Stimulated activated CD8-positive, alpha-beta memory T cell treated with anti-CD3 and anti-CD28 coated beads, Interleukin-7, amount 100 ng/mL, for 48 hours (primary cell): ENCODE data around the gene HEY2.
"Not testable (repeated sequence)": the region's sequence is repeated elsewhere in the genome, so short reads cannot be mapped to it uniquely, and the experiment has no call there.

Experiments
- DNase-seq, 2 donors: peaks; one replicate each; pipeline ENCODE4 v3.0.0-alpha.2; 2020; ENCODE audit warnings: low read depth in 1 of 2; ENCODE audit errors: extremely low read depth in 1 of 2

The HEY2 gene

DNA sequence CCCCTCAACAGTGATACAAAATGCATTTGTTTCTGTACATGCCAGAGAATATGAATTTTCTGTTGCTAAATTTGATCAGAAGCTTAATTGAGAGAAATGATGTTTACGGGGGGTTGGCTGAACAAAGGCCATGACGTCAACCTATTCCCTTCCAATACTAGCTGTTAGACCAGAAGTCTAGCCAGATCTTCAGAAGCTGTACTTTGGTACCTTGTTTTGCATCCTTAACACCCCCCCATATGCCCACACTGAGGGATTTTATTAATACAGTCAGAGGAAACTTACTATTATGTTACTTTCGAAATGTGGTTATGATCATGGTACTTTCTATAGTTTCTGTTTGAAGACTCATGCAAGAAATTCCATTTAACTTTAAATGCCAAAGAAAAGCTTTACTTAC is 44.4 kb downstream of the HEY2 start:
- DNase-seq: no peak

DNA sequence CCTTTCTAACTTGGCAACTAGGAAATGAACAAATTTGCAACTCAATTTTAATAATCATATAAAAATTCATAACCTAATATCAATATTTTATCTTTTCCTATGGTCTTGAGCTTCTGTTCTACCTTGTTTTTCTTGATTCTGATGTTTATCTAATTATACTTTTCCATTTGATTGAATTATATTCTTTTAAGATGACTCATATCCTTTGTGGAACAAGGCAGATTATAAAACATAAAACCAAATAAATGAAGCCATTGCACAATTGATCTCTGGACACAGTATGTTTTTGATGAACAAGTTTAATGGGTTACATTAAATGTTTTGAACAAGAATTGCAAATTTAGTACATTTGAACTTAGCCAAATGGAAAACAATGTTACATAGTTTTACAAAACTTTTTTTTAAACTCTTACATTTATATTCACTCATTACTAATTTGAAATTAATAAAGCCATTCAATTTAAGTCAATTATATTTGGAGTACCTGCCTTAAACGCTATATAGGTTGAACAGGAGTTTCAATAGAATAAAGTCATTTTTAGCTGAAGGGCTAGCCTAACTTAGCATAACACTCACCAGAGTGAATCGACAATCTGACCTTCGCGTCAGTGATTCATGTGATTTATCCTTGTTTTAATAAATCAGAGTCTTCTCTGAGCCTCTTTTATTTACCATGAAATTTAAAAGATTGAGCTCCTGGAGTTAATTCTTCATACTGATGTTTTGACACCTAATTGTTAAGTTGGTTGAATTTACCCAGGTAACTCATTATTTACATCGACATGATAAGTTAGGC is 45.1 kb downstream of the HEY2 start:
- DNase-seq: no peak

DNA sequence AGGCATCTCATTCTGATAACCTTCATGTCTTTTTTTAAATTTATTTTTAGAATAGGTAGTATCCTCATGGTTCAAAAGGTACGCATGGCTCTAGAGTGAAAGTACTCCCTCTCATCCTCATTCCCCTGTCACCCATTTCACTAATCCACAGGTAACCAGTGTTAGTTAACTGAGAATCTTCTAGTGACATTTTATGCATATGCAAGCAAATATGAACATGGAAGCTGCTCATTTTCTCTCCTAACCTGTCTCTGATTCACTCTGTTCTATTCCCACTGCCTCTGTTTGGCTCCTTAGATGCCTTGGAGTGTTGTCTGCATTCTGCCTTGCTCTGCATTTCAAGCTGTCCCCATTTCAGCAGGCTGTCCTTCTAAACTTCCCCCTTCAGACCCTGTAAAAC is 45.9 kb downstream of the HEY2 start:
- DNase-seq: no peak

DNA sequence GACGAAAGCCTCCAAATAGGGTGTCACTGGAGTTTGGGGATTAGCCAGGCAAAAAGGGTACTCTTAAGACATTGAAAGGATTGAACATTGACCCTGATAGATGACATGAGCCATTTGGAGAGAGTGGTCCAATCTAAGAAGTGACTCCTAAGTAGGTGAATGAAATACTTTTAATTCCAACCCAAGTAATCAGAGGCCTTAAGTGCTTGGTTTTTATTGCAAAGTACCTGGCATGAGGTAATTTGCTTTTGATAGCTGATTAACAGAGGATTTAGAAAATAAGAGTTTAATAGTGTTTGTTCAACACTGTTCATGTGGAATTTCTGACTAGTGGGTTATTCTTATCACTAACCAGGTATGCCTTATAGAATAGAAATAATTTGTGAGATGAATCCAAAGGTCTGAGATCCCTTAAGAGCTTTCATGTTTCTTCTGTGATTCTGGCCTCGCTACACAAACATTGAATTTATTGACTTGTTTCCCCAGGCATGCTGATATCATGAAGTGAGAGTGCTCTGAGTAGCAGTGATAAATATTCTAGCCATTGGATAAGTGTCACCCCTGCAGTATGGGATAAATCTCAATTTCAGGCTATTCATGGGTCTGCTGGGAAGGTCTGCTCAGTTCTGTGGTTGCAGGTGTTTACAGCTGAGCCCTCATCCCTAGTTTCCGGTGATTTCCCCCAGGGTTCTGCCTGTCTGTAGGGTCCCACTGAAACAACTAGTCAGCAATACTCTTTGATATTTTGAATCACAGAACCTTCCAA is 47.9 kb downstream of the HEY2 start:
- DNase-seq: no peak

DNA sequence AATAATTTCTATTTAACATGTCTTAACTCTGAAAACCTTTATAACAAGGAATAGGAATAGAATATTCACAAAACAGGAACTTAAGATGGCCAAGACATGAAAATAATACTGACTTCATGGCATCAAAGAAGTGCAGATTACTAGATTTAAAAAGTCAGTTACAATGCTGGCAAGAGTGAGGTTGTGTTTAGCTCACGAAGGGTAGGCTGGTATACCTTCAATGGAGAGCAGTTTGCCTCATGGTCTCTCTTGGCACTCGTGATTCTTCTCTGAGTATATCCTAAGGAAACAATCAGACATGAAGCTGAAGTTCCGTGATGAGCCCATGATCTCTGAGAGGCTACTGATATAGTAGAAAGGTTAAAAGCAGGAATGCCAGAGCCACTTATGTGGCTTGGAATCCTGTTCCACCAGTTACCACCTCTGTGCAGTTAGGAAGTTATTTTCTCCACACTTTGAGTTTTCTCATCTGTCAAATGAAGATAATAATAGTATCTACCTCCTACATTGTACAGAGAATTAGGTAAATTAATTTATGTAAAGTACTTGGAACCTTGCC is 48.5 kb downstream of the HEY2 start:
- DNase-seq: no peak

DNA sequence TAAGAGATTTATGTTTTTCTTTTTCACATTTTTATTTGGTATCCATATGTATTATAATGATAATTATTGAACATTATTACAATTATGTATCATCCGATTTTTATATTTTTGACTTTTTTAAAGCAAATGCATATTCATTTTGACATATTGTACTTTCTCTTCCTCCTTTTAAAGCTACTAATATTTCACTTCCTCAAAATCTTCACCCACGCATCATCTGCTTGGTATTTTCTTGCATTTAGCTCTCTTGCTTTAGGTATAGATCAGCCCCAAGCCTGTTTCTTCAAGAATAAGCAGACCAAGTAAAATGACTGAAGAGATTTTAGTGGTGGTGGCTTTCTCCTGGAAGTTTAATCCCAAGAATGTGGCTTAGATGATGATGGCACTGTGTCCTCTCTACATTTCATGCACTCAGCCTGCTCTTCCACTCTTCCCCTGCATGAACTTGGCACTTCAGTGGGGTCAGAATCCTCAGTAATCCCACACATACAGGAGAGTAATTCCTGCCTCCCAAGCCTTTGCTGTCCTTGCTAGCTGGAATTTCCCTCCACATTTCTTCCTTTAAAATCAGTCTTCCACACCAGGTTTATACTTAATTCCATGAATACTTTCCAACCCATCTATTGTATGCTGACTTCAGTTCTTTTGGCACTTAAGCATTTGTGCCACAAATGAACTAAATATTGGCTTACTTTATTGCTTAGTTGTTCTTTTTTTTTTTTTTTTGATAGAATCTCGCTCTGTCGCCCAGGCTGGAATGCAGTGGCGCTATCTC is 49.5 kb downstream of the HEY2 start:
- DNase-seq: no peak

DNA sequence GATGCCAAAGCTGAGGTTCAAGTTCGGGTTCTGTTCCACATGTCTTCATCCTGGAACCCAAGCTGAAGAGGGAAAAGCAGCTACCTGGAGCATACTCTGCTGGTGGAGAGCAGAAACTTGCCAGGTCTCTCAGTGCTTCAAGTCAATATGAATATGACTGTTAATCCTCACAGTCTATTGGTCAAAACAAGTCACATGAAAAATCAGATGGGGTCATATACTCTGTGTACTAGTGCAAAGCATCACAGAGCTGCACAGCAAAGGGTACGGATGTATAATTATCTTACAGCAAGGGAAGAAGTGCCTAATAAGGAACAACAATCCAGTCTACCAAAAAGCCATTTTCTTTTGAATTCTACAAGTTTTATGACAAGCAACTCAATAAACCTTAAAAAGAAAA is 53.0 kb downstream of the HEY2 start:
- no peak for DNase-seq

DNA sequence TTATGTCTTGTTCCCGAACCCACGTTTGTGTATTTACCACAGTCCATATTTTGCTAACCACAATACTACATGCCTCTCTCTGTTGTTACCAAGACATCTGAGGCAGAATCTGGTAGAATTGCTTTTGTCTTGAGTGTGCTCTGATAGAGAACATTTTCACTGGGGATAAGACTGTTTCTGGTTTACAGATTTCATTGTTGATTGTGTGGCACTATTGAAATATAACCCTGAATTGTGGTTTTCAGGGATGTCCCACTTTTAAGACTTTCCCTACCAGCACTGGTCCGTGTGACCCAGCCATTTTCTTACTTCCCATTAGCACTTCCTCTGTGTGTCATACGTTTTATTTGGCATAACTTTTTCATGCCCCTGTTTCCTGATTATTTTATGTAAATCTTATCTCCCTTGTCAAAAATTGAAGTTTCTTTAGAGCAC is 53.5 kb downstream of the HEY2 start:
- no peak for DNase-seq

DNA sequence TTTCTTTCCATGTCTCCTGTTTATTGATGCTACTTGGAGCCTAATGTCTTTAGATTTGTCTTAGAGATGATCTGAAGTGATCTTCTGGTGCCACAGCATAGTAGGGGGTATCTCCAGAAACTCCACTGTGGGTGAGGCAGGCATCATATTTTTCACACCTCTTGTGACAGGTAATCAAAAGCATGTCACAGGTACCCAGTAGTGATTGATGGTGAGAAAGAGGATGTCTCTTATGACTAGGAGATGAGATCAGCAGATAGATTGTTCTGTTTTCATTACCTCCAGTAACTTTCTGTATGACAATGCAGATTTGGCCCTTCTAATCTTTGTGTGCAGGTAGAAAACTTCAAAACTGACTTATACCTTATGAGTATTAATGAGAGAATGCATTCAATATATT is 54.8 kb downstream of the HEY2 start:
- DNase-seq: no peak

DNA sequence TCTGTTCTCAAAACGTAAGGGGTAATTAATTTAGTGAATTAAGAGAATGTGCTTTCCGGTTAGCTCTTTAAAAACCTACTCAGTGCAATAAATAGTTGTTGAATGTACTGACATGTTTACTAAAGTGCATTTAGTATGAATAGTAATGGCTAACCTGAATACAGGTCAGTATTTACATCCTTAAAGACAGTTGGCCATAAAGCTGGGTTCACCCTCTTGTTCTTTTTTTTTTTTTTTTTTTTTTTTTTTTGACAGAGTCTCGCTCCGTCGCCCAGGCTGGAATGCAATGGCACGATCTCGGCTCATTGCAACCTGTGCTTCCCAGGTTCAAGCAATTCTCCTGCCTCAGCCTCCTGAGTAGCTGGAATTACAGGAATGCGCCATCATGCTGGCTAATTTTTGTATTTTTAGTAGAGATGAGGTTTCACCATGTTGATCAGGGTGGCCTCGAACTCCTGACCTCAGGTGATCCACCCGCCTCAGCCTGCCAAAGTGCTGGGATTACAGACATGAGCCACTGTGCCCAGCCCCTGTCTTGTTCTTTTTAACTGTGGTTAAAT is 55.5 kb downstream of the HEY2 start:
- DNase-seq: not testable (repeated sequence)

DNA sequence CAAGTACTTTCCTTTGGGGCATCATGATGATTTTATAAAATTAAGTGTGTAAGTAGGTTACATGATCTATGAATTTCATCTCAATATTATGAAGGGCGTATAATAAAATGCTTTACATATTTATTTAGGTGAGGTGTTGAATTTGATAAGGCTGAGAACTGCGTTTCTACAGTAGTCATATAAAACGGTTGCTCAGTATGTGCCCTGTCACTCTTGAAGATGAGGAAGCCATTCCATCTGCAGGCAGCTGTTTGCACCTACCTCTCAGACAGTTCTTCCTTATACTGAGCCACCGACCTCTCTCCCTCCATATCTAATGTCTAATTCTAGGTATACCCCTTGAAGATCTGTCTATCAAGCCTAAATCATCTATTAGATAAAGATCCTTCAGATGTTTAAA is 57.4 kb downstream of the HEY2 start:
- DNase-seq: no peak

DNA sequence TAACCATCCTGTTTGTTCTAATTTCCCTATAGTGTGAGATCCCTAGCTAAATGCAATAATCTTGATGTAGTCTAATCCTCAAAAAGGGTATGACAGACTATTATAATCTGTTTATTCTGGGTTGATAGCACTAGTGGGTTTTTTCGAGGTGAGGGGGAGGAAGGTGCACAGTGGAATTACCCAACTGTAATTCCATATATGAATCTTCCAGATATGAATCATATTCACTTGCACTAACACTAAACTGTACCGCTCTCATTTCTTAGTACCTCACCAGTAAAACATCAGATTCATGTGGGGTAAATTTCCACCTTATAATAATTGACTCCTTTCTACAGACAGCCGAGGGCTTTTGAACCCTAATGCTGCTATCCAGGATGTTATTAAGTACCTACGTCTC is 57.9 kb downstream of the HEY2 start:
- DNase-seq: no peak

DNA sequence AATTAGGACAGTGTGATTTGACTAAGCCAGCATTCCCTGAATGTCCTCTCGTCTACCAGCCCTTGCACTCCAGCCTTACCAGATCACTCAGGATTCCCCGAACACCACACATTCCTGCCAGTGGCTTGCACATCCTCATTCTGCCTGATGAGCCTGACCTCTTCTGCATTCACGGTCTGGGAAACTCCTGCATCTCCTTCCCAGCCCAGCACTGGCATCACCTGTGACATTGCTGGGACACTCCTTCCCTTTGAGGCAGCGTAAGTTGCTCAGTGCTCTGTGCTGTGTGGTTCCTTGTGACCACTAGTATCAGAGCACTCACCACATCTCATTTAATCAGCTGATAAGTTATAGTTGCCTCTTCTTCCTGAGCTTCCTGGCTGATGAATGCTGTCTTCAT is 58.6 kb downstream of the HEY2 start:
- no peak for DNase-seq

DNA sequence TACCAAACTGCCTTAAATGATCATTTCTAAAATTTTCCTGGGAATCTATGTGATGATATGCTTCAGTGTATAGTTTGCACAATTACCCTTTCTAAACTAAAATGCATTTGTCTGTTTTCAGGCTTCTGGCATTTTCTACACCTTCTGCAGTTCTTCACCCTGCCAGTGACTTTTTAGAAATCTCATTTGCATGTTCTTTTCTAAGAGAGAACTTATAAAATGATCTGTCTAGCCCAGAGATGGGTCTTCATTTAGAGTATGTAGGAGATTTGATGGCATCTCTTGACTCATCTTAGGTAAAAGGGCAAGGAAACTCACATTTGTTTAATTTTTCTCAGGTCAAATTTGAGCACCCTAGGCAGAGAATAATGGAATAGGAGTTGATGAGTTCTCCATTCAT is 59.2 kb downstream of the HEY2 start:
- DNase-seq: no peak

DNA sequence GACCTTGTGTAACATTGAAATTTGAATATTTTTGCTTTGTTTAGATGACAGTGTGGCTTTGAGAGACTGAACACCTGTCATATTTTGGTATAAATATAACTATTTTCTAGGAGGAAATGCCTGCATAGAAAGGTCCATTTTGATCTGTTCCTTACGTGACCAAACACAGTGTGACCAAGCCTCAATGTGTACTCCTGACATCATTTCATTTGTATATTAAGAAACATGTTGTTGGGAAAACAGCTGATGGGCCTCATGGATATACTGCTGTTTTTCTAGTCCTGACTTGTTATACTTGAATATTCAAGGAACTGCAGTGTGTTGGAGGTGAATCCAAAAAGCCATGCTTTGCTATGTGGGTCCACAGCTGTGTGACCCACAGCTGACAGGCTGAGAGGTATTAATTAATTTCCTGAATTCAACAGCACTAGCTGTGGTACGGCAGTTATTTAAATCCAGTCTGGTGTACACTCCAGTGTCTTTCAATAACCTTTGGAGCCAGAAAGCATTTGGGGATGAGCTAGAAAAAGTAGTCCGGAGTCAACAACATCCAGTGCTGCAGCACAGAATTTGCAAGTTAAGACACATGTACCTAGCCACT is 60.2 kb downstream of the HEY2 start:
- DNase-seq: no peak

DNA sequence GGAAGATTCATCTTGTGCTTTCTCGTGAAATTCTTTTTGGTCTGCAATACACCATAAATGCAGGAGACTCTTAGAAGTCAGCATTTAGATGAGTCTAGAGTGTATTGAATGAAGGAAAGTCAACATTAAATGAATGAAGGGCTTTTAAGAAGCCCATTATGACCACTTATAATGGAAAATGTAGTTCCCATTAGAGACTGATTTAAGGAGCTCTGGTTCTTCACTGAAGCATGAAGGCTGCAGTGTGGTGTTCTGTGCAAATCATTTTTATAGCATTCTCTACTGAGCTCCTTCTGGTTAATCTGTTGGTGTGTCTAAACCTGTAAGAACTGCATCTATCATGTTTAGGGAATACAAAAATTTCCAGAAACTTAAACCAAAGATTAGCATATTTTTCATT is 61.0 kb downstream of the HEY2 start:
- no peak for DNase-seq
